Epidermal melanocyte (primary cell): Measurements from ENCODE around the gene INCENP.

ENCODE experiments used
- DNase-seq: peaks from one replicate; pipeline ENCODE4 v3.0.0; 2011; ENCODE audit warnings: low spot score; ENCODE audit not compliant: insufficient read length

INCENP gene

DNA sequence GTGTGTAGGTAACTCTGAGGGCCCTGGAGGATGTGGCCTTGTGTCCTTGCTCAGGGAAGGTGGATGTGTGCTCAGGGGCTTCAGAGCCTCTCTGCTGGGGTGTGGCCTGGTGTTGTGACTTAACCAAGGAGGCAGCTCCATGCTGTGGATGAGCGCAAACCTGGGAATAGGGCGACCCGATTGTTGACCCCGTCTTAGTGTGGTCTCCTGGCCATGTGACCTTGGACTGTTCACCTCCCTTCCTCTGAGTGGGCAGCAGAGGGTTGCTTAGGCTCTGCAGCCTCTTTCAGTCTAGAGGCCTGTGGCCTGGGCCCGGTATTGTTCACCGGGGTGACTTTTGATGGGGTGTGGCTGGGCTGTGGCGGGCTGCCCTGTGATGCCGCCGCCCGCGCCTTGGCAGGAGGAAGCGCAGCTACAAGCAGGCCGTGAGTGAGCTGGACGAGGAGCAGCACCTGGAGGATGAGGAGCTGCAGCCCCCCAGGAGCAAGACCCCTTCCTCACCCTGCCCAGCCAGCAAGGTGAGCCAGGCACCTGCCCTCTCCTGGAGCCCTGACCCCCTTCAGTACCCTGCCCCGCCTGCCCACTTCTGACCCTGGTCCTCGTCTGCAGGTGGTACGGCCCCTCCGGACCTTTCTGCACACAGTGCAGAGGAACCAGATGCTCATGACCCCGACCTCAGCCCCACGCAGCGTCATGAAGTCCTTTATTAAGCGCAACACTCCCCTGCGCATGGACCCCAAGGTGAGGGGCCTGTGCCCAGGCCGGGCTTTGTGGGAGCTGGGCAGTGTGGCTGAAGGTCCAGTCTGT, 16.7 kb downstream of the INCENP start:
- no peak for DNase-seq

DNA sequence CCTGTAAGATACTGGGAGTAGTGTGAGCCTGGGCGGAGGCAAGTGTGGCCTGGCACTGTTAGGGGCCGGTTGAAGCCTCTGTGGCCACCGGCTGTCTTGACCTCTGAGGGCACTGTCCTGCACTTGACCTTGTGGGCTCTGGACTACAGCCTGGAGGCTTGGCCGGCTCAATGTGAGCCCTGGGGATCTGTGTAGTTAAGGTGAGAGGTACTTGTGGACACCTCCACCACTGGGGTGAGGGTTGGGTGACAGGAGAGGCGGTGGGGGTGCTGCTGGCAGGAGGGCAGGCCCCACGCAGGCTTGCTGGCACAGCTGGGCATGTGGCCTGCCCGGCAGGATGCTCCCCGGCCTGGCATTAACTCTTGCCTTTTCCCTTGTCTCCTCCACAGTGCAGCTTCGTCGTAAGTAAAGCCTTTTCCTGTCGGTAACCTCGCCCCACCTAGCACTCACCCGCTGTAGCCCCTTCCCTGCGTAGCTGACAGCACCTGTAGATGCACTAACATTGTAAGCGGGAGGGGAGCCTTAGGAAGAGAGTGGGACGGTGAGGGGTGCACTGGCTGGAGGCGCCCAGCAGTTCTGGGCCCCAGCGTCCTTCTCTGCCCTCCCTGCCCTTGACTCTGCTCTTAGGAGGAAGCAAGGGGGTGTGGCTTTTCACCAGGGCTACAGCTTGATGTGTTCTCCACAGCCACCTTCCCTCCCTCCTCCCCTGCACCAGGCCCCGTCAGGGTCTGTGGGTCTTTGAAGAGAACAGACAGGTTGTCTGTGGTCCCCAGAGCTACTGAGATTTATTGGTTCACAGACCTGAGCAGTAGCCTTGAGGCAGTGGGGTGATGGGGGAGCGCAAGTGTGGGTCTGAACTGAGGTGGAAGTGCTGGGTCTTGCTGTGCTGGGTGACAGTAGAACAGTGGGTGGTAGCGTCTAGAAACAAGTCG, 17.6 kb downstream of the INCENP start:
- DNase-seq: no peak

GRCh38 chr11:62142043-62142375, 18.2 kb downstream of the INCENP start:
- no peak for DNase-seq

GRCh38 chr11:62142921-62143320, 19.1 kb downstream of the INCENP start:
- no peak for DNase-seq

- DNase-seq: no peak
These were observed 19.9 kb downstream of the INCENP start for GRCh38 chr11:62143727-62144126.

- DNase-seq: no peak
These were observed 20.9 kb downstream of the INCENP start for GRCh38 chr11:62144641-62145255.

DNA sequence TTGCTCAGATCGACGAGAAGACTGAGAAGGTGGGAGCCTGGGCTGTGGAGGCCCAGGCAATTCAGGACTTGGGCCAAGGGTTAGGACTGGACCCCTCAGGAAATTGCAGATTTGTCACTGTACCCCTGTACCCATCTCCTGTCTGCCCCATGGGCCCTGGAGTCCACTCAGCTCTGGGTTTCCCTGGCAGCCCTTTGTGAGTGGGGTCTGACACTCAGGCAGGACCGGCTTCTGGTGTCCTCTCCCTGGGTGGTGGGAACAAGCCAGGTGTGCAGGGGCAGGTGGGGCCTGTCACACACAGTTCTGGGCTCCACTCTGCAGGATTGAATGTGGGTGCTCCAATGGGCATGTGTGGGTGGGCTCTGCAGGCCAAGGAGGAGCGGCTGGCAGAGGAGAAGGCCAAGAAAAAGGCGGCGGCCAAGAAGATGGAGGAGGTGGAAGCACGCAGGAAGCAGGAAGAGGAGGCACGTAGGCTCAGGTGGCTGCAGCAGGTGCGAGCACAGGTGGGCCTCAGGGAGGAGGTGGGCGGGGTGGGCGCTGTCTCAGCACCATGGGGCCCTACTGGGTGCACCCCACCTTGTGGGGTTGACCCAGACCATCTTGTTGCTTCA, 21.6 kb downstream of the INCENP start:
- DNase-seq: no peak

DNA sequence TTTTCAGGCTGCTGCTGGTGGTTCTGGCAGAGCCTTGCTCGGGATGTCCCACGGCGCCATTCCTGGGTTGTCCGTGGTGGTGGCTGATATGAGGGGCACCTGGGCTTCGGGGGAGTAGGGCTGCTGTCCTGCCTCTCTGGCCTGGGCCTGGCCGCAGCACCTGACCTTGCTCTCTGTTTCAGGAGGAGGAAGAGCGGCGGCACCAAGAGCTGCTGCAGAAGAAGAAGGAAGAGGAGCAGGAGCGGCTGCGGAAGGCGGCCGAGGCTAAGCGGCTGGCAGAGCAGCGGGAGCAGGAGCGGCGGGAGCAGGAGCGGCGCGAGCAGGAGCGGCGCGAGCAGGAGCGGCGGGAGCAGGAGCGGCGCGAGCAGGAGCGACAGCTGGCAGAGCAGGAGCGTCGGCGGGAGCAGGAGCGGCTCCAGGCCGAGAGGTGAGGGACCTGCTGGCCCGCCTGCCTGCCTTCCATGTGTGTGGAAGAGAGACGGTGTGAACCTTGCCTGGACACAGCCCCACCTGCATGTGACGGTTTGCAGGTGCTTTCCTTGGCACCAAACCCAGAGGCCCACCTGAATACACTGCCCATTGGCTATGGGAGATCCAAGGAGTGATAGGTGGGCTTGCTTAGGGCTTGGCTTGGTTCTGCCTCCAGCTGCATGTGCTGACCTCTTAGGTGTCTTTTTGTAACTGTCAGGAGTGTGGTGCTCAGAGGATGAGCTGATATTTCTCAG, 22.8 kb downstream of the INCENP start:
- no peak for DNase-seq

DNA sequence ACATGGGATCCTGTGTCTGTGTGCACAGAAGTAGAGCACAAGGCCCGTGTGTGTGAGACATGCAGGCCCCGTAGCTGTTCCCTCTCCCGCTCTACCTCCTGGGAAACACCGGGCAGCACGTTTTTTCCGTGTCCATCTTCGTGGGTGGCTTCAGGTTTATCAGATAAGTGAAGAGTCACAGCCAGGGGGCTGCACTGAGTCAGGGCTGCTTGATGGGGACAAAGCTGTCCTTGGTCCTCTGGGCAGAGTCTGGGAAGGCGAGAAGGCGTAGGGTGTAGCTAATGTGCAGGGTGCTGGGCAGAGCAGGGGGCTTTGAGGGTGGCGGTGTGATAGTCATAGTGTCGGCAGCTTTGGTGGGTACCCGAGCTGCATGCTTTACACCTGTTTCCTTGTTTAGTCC, 23.7 kb downstream of the INCENP start:
- DNase-seq: no peak

GRCh38 chr11:62148271-62148980, 24.6 kb downstream of the INCENP start:
- no peak for DNase-seq

GRCh38 chr11:62149986-62150886, 26.4 kb downstream of the INCENP start:
- DNase-seq: no peak

- no peak for DNase-seq
These were observed 27.3 kb downstream of the INCENP start for GRCh38 chr11:62150887-62151736.

GRCh38 chr11:62151737-62152102, 27.9 kb downstream of the INCENP start:
- no peak for DNase-seq

- no peak for DNase-seq
These were observed 28.7 kb downstream of the INCENP start for GRCh38 chr11:62152245-62153086.

- no peak for DNase-seq
These were observed 29.2 kb downstream of the INCENP start for GRCh38 chr11:62153087-62153395.

GRCh38 chr11:62153617-62154016, 29.8 kb downstream of the INCENP start:
- no peak for DNase-seq

DNA sequence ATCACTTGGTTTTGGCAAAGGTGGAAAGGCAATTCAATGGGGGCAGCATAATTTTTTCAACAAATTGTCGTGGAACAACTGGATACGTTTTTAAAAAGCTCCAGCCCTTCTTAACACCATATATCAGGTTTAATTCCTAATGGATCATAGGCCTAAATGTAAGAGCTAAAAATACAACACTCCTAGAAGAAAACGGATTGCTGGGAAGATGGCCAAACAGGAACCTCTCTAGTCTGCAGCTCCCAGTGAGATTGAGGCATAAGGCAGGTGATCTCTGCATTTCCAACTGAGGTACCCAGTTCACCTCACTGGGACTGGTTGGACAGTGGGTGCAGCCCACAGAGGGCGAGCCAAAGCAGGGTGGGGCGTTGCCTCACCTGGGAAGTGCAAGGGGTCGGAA, 33.8 kb downstream of the INCENP start:
- no peak for DNase-seq

GRCh38 chr11:62166371-62166770, 42.6 kb downstream of the INCENP start:
- no peak for DNase-seq
